ENCODE data around the gene MMP28. TPM values are rescaled to one million over a fixed set of nuclear protein-coding genes. Genes with fewer than 3 reads are reported as not detected.

Gene MMP28
- total and polyA plus RNA-seq, 10 of the 15 experiments (the other 5 are each of a cell fraction or from before 2014, with no cell fraction given) = not detected

DNA sequence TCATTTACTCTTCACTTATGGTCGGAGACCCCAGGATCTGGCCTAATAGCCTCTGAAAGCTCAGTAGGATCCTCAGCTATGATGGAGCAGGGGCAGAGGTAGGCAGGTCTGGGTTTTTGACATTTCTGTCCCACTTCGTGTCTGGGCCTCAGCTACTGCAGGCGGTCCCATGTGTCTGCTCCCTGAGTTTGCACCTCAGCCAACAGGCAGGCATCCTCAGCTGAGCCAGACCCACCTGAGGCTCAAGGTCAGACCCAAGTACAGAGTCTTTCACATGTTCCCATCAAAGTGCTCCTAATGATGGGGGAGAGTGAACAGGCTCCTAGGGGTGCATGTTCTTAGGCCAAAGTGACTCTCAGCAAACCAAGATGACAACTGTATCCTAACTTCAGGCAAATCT is 66.9 kb downstream of the MMP28 start (continued):
- TF ChIP-seq, protein P1, sequence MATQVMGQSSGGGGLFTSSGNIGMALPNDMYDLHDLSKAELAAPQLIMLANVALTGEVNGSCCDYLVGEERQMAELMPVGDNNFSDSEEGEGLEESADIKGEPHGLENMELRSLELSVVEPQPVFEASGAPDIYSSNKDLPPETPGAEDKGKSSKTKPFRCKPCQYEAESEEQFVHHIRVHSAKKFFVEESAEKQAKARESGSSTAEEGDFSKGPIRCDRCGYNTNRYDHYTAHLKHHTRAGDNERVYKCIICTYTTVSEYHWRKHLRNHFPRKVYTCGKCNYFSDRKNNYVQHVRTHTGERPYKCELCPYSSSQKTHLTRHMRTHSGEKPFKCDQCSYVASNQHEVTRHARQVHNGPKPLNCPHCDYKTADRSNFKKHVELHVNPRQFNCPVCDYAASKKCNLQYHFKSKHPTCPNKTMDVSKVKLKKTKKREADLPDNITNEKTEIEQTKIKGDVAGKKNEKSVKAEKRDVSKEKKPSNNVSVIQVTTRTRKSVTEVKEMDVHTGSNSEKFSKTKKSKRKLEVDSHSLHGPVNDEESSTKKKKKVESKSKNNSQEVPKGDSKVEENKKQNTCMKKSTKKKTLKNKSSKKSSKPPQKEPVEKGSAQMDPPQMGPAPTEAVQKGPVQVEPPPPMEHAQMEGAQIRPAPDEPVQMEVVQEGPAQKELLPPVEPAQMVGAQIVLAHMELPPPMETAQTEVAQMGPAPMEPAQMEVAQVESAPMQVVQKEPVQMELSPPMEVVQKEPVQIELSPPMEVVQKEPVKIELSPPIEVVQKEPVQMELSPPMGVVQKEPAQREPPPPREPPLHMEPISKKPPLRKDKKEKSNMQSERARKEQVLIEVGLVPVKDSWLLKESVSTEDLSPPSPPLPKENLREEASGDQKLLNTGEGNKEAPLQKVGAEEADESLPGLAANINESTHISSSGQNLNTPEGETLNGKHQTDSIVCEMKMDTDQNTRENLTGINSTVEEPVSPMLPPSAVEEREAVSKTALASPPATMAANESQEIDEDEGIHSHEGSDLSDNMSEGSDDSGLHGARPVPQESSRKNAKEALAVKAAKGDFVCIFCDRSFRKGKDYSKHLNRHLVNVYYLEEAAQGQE (IDR thresholded peaks at IDR 0.05; ENCODE audit: low read depth, low read length) = no peak
- TF ChIP-seq, protein P2, sequence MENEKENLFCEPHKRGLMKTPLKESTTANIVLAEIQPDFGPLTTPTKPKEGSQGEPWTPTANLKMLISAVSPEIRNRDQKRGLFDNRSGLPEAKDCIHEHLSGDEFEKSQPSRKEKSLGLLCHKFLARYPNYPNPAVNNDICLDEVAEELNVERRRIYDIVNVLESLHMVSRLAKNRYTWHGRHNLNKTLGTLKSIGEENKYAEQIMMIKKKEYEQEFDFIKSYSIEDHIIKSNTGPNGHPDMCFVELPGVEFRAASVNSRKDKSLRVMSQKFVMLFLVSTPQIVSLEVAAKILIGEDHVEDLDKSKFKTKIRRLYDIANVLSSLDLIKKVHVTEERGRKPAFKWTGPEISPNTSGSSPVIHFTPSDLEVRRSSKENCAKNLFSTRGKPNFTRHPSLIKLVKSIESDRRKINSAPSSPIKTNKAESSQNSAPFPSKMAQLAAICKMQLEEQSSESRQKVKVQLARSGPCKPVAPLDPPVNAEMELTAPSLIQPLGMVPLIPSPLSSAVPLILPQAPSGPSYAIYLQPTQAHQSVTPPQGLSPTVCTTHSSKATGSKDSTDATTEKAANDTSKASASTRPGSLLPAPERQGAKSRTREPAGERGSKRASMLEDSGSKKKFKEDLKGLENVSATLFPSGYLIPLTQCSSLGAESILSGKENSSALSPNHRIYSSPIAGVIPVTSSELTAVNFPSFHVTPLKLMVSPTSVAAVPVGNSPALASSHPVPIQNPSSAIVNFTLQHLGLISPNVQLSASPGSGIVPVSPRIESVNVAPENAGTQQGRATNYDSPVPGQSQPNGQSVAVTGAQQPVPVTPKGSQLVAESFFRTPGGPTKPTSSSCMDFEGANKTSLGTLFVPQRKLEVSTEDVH (IDR thresholded peaks at IDR 0.05; ENCODE audit: low read depth, partially characterized antibody) = no peak
- TF ChIP-seq KLF5 (IDR thresholded peaks at IDR 0.05; ENCODE audit: partially characterized antibody) (no peak), CBX3 (IDR thresholded peaks at IDR 0.05; ENCODE audit: borderline replicate concordance, low read depth) (no peak)

DNA sequence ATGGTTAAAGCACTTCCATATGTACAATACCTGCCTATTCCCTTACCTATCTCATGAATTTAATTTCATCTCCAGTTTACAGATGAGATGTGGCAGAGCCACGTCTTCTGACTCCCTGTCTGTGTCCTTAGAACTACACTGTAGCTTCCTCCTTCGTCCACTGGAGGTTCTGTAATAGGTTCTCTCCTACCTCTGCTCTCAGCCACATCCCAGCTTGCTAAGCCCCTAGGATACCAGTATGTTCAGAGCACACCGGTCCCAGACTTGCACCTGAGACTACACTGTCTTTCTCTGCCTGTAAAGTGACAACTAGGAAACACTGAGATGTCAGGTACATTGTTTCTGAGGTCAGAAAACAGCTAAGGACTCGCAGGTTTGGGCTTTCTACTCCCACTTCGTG is 67.8 kb downstream of the MMP28 start:
- intact Hi-C loops (cut with micrococcal nuclease; ENCODE audit: unreplicated experiment) (no loop called here), in situ Hi-C loops (cut with MboI) (no loop called here)
- no peak for TF ChIP-seq EGR1 (IDR thresholded peaks at IDR 0.05; ENCODE audit: borderline replicate concordance in 1 of 2, low read depth in 2 of 2, low read length in 2 of 2)
- TF ChIP-seq, protein P3, sequence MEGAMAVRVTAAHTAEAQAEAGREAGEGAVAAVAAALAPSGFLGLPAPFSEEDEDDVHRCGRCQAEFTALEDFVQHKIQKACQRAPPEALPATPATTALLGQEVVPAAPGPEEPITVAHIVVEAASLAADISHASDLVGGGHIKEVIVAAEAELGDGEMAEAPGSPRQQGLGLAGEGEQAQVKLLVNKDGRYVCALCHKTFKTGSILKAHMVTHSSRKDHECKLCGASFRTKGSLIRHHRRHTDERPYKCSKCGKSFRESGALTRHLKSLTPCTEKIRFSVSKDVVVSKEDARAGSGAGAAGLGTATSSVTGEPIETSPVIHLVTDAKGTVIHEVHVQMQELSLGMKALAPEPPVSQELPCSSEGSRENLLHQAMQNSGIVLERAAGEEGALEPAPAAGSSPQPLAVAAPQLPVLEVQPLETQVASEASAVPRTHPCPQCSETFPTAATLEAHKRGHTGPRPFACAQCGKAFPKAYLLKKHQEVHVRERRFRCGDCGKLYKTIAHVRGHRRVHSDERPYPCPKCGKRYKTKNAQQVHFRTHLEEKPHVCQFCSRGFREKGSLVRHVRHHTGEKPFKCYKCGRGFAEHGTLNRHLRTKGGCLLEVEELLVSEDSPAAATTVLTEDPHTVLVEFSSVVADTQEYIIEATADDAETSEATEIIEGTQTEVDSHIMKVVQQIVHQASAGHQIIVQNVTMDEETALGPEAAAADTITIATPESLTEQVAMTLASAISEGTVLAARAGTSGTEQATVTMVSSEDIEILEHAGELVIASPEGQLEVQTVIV (IDR thresholded peaks at IDR 0.05; ENCODE audit: borderline replicate concordance, partially characterized antibody) = no peak
- no peak for TF ChIP-seq BRCA1 (IDR thresholded peaks at IDR 0.05; ENCODE audit: low read depth, low read length)
- no peak for TF ChIP-seq ASH2L (IDR thresholded peaks at IDR 0.05; ENCODE audit: borderline replicate concordance, low read depth)
- TF ChIP-seq CBX5 (IDR thresholded peaks at IDR 0.05; ENCODE audit: low read depth) = no peak
- no peak for TF ChIP-seq TCF12 (IDR thresholded peaks at IDR 0.05; ENCODE audit: low read depth, low read length)
- no peak for TF ChIP-seq EP300 (IDR thresholded peaks at IDR 0.05; ENCODE audit: borderline replicate concordance in 1 of 2, control insufficient read depth in 1 of 2, low read depth in 2 of 2, low read length in 2 of 2)
- no peak for TF ChIP-seq MXI1 (IDR thresholded peaks at IDR 0.05; ENCODE audit: low read depth, low read length)
- no peak for TF ChIP-seq HDAC2 (IDR thresholded peaks at IDR 0.05)
- no peak for TF ChIP-seq POU2F2 (IDR thresholded peaks at IDR 0.05; ENCODE audit: borderline replicate concordance, low read depth, low read length)
- POLR2A ChIA-PET = no interaction called here
- peaks cover 3 to 5% of the 10 kb centered on the region in 2 experiments; a peak in 3 of 4 replicates for H3K36me3 ChIP-seq (ENCODE audit: control insufficient read depth in 2 of 2, insufficient read depth in 2 of 2, low read length in 1 of 2)
- H3K79me2 ChIP-seq (ENCODE audit: control insufficient read depth, insufficient read depth, low read length) = no peaks in the 10 kb centered on the region
- ATAC-seq (no peak), FAIRE-seq (no peak), DNase-seq (ENCODE audit: low read depth, low spot score) (no peak)
- no peak overlapping the region for H2AFZ ChIP-seq (ENCODE audit: control insufficient read depth, low read depth, low read length)
- H3K27ac ChIP-seq (ENCODE audit: control insufficient read depth, insufficient read depth) = no peak overlapping the region
- H3K4me3 ChIP-seq = no peak overlapping the region
- SMC1A ChIA-PET (ENCODE audit: uncharacterized antibody, unreplicated experiment) = interaction anchor here (1.2 kb wide), 1 partner anchor 10 kb away, joined by 3 read pairs; no protein-coding TSS in a partner anchor
- no peaks in the 10 kb centered on the region for H3K4me1 ChIP-seq (ENCODE audit: control insufficient read depth, insufficient read depth, low read length)
- H3K9ac ChIP-seq (ENCODE audit: control insufficient read depth, insufficient read depth, low read length) = no peak overlapping the region
- no TSS peak for BruUV-seq (replicated peaks)
- H3K27me3 ChIP-seq (replicated peaks in 1 of 2; ENCODE audit: control insufficient read depth in 2 of 2, insufficient read depth in 2 of 2, low read length in 1 of 2) = no peaks in the 10 kb centered on the region
- H3K4me2 ChIP-seq (ENCODE audit: control insufficient read depth, insufficient read depth) = no peak overlapping the region
- H4K20me1 ChIP-seq (ENCODE audit: control insufficient read depth, insufficient read depth) = no peaks in the 10 kb centered on the region
- no peaks in the 10 kb centered on the region for H3K9me3 ChIP-seq (replicated peaks; ENCODE audit: control insufficient read depth, insufficient read depth, low read length)
- RAD21 ChIA-PET (ENCODE audit: unreplicated experiment) = no interaction called here
- WGBS (ENCODE audit: insufficient coverage, insufficient replicate concordance, low lambda C conversion rate, missing lambda C conversion rate) = 86% methylated on average over 5 of the region's 5 CpGs
- CTCF ChIA-PET = interaction anchor here (0.7 to 3.1 kb wide), 2 partner anchors 20 to 557 kb away, joined by 3 to 11 read pairs; no protein-coding TSS in a partner anchor
